ENCODE results near the gene IBA57. TPM values are rescaled to one million over a fixed set of nuclear protein-coding genes. Genes with fewer than 3 reads are reported as not detected.

Gene IBA57
- total RNA-seq, 1 donor = 4.3 TPM

DNA sequence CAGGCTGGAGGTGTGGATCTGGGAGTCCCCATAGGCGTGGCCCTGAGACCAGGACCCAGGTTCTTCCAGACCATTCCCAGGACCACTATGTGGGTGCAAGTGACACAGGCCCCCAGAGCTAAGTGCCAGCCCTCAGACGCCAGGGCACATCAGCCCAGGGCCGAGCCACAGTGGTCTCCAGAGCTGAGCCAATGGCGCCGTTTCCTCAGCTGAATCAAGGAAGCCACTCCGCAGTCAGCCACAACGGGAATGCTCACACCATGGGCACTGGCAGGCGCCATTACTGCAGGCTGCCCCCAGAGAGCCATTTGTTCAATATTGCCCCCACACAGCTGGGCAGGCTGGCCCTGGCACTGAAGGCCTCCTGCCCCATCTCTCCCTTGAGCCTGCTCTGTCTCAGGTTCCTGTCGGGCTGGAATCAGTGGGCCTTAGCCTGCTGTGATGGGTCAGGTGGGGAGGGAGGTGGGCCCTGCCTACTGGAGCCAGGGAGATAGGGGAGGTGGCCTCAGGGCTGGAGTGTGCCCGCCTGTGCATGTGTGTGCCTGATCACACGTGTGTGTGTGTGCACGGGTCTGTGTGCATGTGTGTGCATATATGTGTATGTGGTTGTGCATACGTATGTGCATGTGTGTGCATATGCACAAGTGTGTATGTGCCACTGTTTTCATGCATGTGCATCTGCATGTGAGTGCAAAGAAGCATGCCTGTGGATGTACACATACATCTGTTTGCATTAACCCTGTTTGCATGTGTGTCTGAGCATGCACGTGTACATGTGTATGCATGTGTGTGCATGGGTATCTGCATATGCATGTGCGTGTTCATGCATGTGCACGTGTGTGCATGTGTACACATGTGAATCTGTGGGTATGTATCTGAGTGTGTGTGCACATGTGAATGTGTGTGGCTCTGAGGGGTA is 9.7 kb upstream of the IBA57 start:
- no peak for DNase-seq (ENCODE audit: low read depth)
- no peak overlapping the region for H3K4me3 ChIP-seq (ENCODE audit: low read depth, low read length)
- TF ChIP-seq, protein P1, sequence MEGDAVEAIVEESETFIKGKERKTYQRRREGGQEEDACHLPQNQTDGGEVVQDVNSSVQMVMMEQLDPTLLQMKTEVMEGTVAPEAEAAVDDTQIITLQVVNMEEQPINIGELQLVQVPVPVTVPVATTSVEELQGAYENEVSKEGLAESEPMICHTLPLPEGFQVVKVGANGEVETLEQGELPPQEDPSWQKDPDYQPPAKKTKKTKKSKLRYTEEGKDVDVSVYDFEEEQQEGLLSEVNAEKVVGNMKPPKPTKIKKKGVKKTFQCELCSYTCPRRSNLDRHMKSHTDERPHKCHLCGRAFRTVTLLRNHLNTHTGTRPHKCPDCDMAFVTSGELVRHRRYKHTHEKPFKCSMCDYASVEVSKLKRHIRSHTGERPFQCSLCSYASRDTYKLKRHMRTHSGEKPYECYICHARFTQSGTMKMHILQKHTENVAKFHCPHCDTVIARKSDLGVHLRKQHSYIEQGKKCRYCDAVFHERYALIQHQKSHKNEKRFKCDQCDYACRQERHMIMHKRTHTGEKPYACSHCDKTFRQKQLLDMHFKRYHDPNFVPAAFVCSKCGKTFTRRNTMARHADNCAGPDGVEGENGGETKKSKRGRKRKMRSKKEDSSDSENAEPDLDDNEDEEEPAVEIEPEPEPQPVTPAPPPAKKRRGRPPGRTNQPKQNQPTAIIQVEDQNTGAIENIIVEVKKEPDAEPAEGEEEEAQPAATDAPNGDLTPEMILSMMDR (IDR thresholded peaks at IDR 0.05; ENCODE audit: insufficient read depth, low read depth, low read length) = no peak

DNA sequence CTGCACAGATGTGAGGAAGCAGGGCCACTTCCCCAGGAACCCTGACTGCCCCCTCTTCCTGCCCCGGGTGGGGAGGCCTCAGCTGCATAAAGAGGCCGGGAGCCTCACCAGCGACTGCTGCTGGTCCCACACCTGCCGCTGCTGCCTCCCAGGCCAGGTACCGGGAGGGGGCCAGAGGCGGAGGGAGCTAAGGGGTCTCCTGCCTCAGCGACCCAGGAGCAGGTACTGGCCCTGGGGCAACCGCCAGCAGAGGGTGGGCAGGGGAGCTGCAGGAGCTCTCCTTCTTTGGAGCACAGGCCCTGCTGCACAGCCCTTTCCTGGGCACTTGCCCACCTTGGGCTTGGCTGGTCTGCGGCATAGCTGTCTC is 9.1 kb upstream of the IBA57 start:
- DNase-seq (ENCODE audit: low read depth) = no peak
- no peak overlapping the region for H3K4me3 ChIP-seq (ENCODE audit: low read depth, low read length)
- TF ChIP-seq, protein P1 (IDR thresholded peaks at IDR 0.05; ENCODE audit: insufficient read depth, low read depth, low read length) = no peak

DNA sequence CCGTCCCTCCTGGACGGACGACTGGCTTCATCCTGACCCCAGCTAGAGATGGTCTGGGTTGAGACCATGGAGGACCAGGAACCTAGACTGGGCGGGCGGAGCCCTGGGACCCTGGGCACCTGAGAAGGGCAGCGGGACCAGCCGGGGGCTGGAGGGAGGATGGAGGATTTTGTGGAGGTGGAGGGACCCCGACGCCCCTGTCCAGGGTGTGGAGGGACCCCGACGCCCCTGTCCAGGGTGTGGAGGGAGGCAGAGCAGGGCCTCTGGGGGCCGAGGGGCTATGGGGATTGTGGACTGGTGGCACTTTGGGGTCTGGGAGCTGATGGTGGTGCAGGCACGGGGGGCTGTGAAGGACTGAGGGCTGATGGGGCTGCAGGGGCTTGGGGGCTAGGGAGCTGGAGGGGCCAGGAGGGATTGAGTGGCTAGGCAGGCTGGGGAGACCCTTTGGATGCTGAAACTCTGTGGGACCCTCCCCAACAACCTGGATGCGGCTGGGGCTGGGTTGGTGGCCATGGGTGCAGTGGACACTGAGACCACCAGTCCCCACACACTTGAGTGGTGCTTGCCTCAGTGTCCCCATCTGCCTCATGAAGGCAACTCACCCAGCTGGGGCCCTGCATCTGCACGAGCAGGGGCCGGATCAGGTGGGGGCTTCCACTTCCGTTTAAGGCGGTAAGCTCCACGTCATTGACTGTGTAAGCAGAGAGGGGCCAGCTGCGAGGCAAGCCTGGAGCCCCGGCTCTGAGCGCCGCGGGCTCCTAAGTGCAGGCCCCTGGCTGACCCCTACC is 8.5 kb upstream of the IBA57 start:
- TF ChIP-seq, protein P1 (IDR thresholded peaks at IDR 0.05; ENCODE audit: insufficient read depth, low read depth, low read length) = no peak
- DNase-seq (ENCODE audit: low read depth) = no peak
- no peak overlapping the region for H3K4me3 ChIP-seq (ENCODE audit: low read depth, low read length)

DNA sequence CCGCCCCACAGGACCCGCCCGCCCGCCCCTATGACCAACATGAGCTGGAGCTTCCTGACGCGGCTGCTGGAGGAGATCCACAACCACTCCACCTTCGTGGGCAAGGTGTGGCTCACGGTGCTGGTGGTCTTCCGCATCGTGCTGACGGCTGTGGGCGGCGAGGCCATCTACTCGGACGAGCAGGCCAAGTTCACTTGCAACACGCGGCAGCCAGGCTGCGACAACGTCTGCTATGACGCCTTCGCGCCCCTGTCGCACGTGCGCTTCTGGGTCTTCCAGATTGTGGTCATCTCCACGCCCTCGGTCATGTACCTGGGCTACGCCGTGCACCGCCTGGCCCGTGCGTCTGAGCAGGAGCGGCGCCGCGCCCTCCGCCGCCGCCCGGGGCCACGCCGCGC is 7.9 kb upstream of the IBA57 start:
- no peak overlapping the region for H3K4me3 ChIP-seq (ENCODE audit: low read depth, low read length)
- no peak for DNase-seq (ENCODE audit: low read depth)
- TF ChIP-seq, protein P1 (IDR thresholded peaks at IDR 0.05; ENCODE audit: insufficient read depth, low read depth, low read length) = no peak

DNA sequence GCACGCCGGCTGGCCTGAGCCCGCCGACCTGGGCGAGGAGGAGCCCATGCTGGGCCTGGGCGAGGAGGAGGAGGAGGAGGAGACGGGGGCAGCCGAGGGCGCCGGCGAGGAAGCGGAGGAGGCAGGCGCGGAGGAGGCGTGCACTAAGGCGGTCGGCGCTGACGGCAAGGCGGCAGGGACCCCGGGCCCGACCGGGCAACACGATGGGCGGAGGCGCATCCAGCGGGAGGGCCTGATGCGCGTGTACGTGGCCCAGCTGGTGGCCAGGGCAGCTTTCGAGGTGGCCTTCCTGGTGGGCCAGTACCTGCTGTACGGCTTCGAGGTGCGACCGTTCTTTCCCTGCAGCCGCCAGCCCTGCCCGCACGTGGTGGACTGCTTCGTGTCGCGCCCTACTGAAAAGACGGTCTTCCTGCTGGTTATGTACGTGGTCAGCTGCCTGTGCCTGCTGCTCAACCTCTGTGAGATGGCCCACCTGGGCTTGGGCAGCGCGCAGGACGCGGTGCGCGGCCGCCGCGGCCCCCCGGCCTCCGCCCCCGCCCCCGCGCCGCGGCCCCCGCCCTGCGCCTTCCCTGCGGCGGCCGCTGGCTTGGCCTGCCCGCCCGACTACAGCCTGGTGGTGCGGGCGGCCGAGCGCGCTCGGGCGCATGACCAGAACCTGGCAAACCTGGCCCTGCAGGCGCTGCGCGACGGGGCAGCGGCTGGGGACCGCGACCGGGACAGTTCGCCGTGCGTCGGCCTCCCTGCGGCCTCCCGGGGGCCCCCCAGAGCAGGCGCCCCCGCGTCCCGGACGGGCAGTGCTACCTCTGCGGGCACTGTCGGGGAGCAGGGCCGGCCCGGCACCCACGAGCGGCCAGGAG is 7.2 kb upstream of the IBA57 start:
- H3K4me3 ChIP-seq (ENCODE audit: low read depth, low read length) = no peak overlapping the region
- no peak for DNase-seq (ENCODE audit: low read depth)
- TF ChIP-seq, protein P1 (IDR thresholded peaks at IDR 0.05; ENCODE audit: insufficient read depth, low read depth, low read length) = no peak

DNA sequence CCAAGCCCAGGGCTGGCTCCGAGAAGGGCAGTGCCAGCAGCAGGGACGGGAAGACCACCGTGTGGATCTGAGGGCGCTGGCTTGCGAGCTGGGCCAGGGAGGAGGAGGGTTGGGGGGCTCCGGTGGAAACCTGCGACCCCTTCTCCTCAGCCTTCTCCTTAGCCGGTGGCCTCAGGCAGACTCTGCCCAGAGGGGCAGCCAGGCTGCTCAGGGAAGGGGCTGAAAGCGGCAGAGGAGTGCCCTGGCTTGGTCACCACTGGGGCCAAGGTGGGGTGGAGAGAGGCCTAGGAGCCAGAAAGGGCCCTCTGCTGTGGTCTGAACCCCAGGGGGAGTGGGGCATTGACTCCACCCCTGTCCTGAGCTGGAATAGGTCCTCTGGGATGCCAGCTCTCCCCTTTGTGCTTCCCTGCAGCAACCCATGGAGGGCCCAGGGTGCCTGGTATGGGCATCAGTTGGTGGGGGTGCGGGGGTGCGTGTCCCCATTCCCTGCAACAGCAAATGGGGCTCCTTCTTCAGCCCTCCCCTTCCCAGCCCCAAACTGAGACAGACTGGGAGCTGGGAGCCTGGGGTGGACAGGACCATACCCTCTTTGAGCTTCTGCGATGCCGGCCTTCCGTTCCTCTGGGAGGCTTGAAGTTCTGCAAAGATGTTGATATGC is 6.5 kb upstream of the IBA57 start:
- no peak for DNase-seq (ENCODE audit: low read depth)
- TF ChIP-seq, protein P1 (IDR thresholded peaks at IDR 0.05; ENCODE audit: insufficient read depth, low read depth, low read length) = no peak
- H3K4me3 ChIP-seq (ENCODE audit: low read depth, low read length) = no peak overlapping the region
